A673 (cell line): ENCODE data around the gene CDH4.

ENCODE experiments used
- EZH2 ChIP-seq: fragments of 200-600 bp; sonication (generic); IDR thresholded peaks from 2 replicates; pipeline ENCODE4 v1.6.1; 2017; ENCODE audit warnings: borderline replicate concordance, low read depth, mild to moderate bottlenecking, mixed read lengths, antibody characterized with exemption, low read length; ENCODE audit not compliant: poor library complexity, severe bottlenecking
- TF ChIP-seq, protein P1 (sequence below): fragments of 300-800, 200-600 bp; sonication (generic); conservative IDR thresholded peaks from 2 replicates; pipeline ENCODE4 v1.5.1; 2017; ENCODE audit warnings: low read depth, mild to moderate bottlenecking, antibody characterized with exemption, low read length, moderate library complexity, mixed read lengths

DNA sequence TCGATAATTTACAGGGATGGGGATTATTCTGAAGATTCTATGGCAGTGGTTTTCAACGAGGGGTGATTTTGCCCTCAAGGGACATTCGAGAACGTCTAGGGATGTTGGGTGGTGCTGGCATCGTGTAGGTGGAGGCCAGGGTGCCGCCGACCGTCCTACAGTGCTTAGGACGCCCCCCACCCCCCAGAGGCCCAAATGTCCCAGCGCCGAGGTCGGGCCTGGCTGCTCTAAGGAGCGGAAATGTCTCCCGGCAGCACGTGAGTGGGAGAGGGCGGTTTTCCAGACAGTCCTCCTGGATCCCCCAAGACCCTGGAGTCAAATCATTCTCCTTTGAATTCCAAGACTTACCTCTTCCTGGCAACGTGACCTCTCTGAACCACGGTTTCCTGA, 101.9 kb downstream of the CDH4 start:
- TF ChIP-seq, protein P1, sequence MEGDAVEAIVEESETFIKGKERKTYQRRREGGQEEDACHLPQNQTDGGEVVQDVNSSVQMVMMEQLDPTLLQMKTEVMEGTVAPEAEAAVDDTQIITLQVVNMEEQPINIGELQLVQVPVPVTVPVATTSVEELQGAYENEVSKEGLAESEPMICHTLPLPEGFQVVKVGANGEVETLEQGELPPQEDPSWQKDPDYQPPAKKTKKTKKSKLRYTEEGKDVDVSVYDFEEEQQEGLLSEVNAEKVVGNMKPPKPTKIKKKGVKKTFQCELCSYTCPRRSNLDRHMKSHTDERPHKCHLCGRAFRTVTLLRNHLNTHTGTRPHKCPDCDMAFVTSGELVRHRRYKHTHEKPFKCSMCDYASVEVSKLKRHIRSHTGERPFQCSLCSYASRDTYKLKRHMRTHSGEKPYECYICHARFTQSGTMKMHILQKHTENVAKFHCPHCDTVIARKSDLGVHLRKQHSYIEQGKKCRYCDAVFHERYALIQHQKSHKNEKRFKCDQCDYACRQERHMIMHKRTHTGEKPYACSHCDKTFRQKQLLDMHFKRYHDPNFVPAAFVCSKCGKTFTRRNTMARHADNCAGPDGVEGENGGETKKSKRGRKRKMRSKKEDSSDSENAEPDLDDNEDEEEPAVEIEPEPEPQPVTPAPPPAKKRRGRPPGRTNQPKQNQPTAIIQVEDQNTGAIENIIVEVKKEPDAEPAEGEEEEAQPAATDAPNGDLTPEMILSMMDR, result no peak
- TF ChIP-seq EZH2, result no peak
